ENCODE measurements around the gene LEMD1.

LEMD1 gene

GRCh38 chr1:205421798-205422197 is at the start of gene LEMD1:
Gene LEMD1 (minus strand): TSS chr1:205422056. CDS start chr1:205420536, 1,520 bp downstream.
- peak; percentile 25 for DNase-seq

GRCh38 chr1:205470131-205470530 is 48.3 kb upstream of the LEMD1 start:
- DNase-seq = no peak

- DNase-seq = no peak
These were observed 44.9 kb upstream of the LEMD1 start for GRCh38 chr1:205466595-205467220.

- no peak for DNase-seq
These were observed 43.5 kb upstream of the LEMD1 start for GRCh38 chr1:205465392-205465791.

- DNase-seq = no peak
These were observed 37.1 kb upstream of the LEMD1 start for GRCh38 chr1:205458777-205459566.

- DNase-seq = peak; percentile 64
These were observed 35.3 kb upstream of the LEMD1 start for GRCh38 chr1:205456868-205457745.

- DNase-seq = no peak
These were observed 34.6 kb upstream of the LEMD1 start for GRCh38 chr1:205456383-205456867.

- no peak for DNase-seq
These were observed 33.9 kb upstream of the LEMD1 start, which contains the start of gene BLACAT1 for GRCh38 chr1:205455581-205456382. Gene BLACAT1 (minus strand): TSS chr1:205456045.

- DNase-seq = no peak
These were observed 33.1 kb upstream of the LEMD1 start for GRCh38 chr1:205454903-205455335.

- DNase-seq = no peak
These were observed 31.6 kb upstream of the LEMD1 start for GRCh38 chr1:205453466-205453865.

- DNase-seq = no peak
These were observed 31.1 kb upstream of the LEMD1 start for GRCh38 chr1:205452933-205453332.

- DNase-seq = no peak
These were observed 30.5 kb upstream of the LEMD1 start for GRCh38 chr1:205452364-205452763.

GRCh38 chr1:205451759-205452164 is 29.9 kb upstream of the LEMD1 start:
- no peak for DNase-seq

GRCh38 chr1:205451202-205451601 is 29.3 kb upstream of the LEMD1 start:
- no peak for DNase-seq

GRCh38 chr1:205450448-205450847 is 28.6 kb upstream of the LEMD1 start:
- DNase-seq = no peak

- no peak for DNase-seq
These were observed 28.0 kb upstream of the LEMD1 start for GRCh38 chr1:205449750-205450443.

GRCh38 chr1:205449254-205449749 is 27.4 kb upstream of the LEMD1 start:
- DNase-seq = no peak

- no peak for DNase-seq
These were observed 26.8 kb upstream of the LEMD1 start for GRCh38 chr1:205448540-205449253.

GRCh38 chr1:205447457-205448341 is 25.8 kb upstream of the LEMD1 start:
- DNase-seq = no peak

GRCh38 chr1:205446828-205447227 is 25.0 kb upstream of the LEMD1 start:
- no peak for DNase-seq
